ENCODE results near the gene NAPEPLD. TPM values are rescaled to one million over a fixed set of nuclear protein-coding genes. Genes with fewer than 3 reads are reported as not detected.
"Not testable (repeated sequence)": the region's sequence is repeated elsewhere in the genome, so short reads cannot be mapped to it uniquely, and the experiment has no call there.

Gene NAPEPLD
- total RNA-seq, 4 donors from 2014 or later: 28.9 to 75.5 (median 71.2) TPM

GRCh38 chr7:103154042-103154441, 5.1 kb upstream of the NAPEPLD start:
- Histone ChIP-seq H3K4me1 (no peaks in the 10 kb centered on the region), H3K27ac (peak overlapping the region in 1 of 4 donors; percentile 98), H3K9me3 (no peaks in the 10 kb centered on the region), H3K36me3 (no peaks in the 10 kb centered on the region), H3K4me3 (peak overlapping the region in 2 of 4 donors; percentile 36 to 48), H3K27me3 (no peaks in the 10 kb centered on the region)
- no peak for DNase-seq
- TF ChIP-seq, protein P1, sequence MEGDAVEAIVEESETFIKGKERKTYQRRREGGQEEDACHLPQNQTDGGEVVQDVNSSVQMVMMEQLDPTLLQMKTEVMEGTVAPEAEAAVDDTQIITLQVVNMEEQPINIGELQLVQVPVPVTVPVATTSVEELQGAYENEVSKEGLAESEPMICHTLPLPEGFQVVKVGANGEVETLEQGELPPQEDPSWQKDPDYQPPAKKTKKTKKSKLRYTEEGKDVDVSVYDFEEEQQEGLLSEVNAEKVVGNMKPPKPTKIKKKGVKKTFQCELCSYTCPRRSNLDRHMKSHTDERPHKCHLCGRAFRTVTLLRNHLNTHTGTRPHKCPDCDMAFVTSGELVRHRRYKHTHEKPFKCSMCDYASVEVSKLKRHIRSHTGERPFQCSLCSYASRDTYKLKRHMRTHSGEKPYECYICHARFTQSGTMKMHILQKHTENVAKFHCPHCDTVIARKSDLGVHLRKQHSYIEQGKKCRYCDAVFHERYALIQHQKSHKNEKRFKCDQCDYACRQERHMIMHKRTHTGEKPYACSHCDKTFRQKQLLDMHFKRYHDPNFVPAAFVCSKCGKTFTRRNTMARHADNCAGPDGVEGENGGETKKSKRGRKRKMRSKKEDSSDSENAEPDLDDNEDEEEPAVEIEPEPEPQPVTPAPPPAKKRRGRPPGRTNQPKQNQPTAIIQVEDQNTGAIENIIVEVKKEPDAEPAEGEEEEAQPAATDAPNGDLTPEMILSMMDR (IDR thresholded peaks at IDR 0.05): no peak
- no peak for TF ChIP-seq POLR2A (IDR thresholded peaks at IDR 0.05)

- Histone ChIP-seq H3K4me3 (peak overlapping the region in 2 of 4 donors; percentile 36 to 48), H3K27ac (peak overlapping the region in 3 of 4 donors; percentile 95 to 98 (median 95))
- DNase-seq: peak in 2 of 3 donors; percentile 49 to 64
- not testable (repeated sequence) for H3K4me1 ChIP-seq, H3K9me3 ChIP-seq, H3K27me3 ChIP-seq, H3K36me3 ChIP-seq
These were observed 4.1 kb upstream of the NAPEPLD start for GRCh38 chr7:103152744-103153617.

DNA sequence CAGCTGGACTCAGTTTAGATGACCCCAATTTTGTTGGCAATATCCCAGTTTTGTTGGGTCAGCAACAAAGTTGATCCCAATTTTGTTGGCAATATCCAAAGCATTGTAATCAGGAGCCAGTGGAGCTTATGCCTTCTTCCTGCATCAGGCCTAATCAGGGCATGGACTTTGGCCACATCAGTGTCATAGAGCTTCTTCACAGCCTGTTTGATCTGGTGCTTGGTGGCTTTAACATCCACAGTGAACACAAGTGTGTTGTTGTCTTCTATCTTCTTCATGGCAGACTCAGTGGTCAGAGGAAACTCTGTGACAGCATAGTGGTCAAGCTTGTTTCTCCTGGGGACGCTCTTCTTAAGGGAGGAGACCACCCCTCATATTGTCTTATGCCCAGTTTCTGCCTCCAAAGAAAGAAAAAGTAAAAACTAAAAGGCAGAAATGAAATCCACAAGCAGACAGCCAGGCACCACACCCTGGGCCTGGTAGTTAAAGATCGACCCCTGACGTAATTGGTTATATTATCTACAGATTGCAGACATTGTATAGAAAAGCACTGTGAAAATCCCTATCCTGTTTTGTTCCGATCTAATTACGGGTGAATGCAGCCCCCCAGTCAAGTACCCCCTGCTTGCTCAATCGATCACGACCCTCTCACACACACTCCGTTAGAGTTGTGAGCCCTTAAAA, 3.2 kb upstream of the NAPEPLD start:
- not testable (repeated sequence) for H3K36me3 ChIP-seq, H3K27me3 ChIP-seq, H3K4me1 ChIP-seq, H3K9me3 ChIP-seq
- Histone ChIP-seq H3K27ac (peak overlapping the region in 3 of 4 donors; percentile 95 to 98 (median 95)), H3K4me3 (peak overlapping the region in 2 of 4 donors; percentile 36 to 48)
- DNase-seq: peak in 2 of 3 donors; percentile 57 to 84
- peak; percentile 34 to 49 for TF ChIP-seq POLR2A (IDR thresholded peaks at IDR 0.05)

GRCh38 chr7:103150192-103150591, 1.3 kb upstream of the NAPEPLD start:
- peaks cover 0 to 3% (median 0%) of the 10 kb centered on the region in 4 donors for H3K4me1 ChIP-seq
- no peaks in the 10 kb centered on the region for H3K9me3 ChIP-seq
- peak in 2 of 3 donors; percentile 43 to 72 for DNase-seq
- TF ChIP-seq, protein P1 (IDR thresholded peaks at IDR 0.05): no peak
- peak in 1 of 2 donors; percentile 65 for TF ChIP-seq POLR2A (IDR thresholded peaks at IDR 0.05)
- H3K36me3 ChIP-seq: no peaks in the 10 kb centered on the region
- H3K27me3 ChIP-seq: no peaks in the 10 kb centered on the region
- peak overlapping the region in 1 of 4 donors; percentile 83 for H3K4me3 ChIP-seq
- H3K27ac ChIP-seq: peak overlapping the region in 3 of 4 donors; percentile 95 to 98 (median 95)

DNA sequence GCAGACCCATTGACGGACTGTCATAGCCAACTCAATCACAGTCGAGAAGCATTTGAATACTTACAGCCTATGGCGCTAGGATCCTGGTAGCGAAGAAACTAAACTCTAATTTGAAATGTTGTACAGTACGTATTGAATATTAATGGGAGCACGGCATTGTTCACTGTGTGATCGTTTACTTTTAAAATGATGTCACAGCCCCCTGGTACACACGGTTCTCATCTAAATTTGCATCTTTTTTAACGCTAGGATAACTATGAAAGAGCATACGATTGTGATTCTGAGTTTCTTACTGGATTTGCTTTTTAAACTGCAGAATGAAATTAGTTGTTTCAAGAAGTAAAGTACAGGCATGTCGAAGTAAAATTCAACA, 895 bp upstream of the NAPEPLD start:
- H3K36me3 ChIP-seq: no peaks in the 10 kb centered on the region
- no peaks in the 10 kb centered on the region for H3K9me3 ChIP-seq
- peak overlapping the region; percentile 91 to 98 (median 95) for H3K27ac ChIP-seq
- H3K27me3 ChIP-seq: no peaks in the 10 kb centered on the region
- no peak for TF ChIP-seq POLR2A (IDR thresholded peaks at IDR 0.05)
- peaks cover 0 to 3% (median 0%) of the 10 kb centered on the region in 4 donors for H3K4me1 ChIP-seq
- H3K4me3 ChIP-seq: peak overlapping the region; percentile 75 to 90 (median 80)
- DNase-seq: no peak

DNA sequence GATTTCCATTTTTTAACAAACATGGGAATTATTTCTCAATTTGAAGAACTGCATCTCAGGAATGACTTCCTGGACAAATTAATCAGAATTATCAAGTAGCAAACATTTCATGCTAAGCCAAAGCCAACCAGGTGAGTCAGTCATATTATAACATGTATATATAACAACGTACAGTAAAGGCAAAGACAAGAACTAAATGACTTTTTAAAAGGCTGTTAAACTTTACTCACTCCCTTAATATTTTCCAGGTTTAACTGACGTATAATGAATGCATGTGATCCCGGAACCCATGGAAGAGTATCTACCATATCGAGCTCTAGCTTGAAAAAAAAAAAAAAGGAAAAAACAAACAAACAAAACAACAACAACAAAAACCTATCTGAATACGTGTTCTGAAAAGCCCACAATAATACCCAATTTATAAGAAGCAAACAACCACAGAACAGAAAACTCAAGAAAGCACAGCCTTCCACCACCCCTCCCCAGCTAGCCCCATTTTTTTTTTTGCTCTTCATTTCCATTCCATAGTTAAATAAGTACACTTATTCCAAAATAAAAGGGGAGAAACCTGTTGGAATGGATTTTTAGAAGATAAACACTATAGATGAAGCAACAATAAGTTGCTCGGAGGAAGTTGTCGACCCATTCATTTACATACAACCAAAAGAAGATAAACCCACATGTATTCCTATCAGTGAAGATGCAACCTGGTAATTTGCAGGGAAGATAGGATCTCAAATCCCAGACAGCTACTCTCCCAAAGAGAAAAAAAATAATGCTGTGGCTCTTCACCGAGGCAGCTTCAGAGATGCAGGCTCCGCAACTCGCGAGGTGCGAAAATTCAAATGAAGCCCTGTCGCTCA, 537 bp downstream of the NAPEPLD start:
- Histone ChIP-seq H3K27me3 (no peaks in the 10 kb centered on the region), H3K36me3 (no peaks in the 10 kb centered on the region), H3K9me3 (no peaks in the 10 kb centered on the region), H3K27ac (peak overlapping the region; percentile 91 to 98 (median 95)), H3K4me1 (peaks cover 0 to 14% (median 0%) of the 10 kb centered on the region in 4 donors), H3K4me3 (peak overlapping the region; percentile 75 to 90 (median 80))
- peak in 1 of 2 donors; percentile 15 for TF ChIP-seq POLR2A (IDR thresholded peaks at IDR 0.05)
- TF ChIP-seq, protein P1 (IDR thresholded peaks at IDR 0.05): no peak
- DNase-seq: no peak

- H3K27ac ChIP-seq, H3K27me3 ChIP-seq, H3K4me3 ChIP-seq: not testable (repeated sequence)
These were observed 4.1 kb downstream of the NAPEPLD start for GRCh38 chr7:103144754-103145153.

More at GRCh38 chr7:103144754-103145153, 4.1 kb downstream of the NAPEPLD start:
- not testable (repeated sequence) for H3K9me3 ChIP-seq, DNase-seq, H3K36me3 ChIP-seq
- peaks cover 0 to 25% (median 0%) of the 10 kb centered on the region in 4 donors for H3K4me1 ChIP-seq

All from Peyer's patch (tissue), 4 donors.